Measurements from ENCODE around the gene MED16.
A peak's percentile ranks its signal among the peaks of the same experiment; 100 is the strongest.

Gene MED16

GRCh38 chr19:867855-868457 is 25.0 kb downstream of the MED16 start:
- no peak for DNase-seq (ENCODE audit: low spot score)
- TF ChIP-seq CTCF (IDR thresholded peaks at IDR 0.05): no peak
- no peak overlapping the region for H3K4me3 ChIP-seq
- peak overlapping the region in 1 of 2 donors; percentile 83 for H3K27ac ChIP-seq

- no peak for DNase-seq (ENCODE audit: low spot score)
- Histone ChIP-seq H3K27ac (no peak overlapping the region), H3K4me3 (no peak overlapping the region)
- no peak for TF ChIP-seq CTCF (IDR thresholded peaks at IDR 0.05)
Measured at GRCh38 chr19:867301-867793, 25.6 kb downstream of the MED16 start.

GRCh38 chr19:866769-867300 is 26.2 kb downstream of the MED16 start:
- no peak overlapping the region for H3K27ac ChIP-seq
- no peak for TF ChIP-seq CTCF (IDR thresholded peaks at IDR 0.05)
- no peak overlapping the region for H3K4me3 ChIP-seq
- DNase-seq (ENCODE audit: low spot score): no peak

- Histone ChIP-seq H3K27ac (no peak overlapping the region), H3K4me3 (no peak overlapping the region)
- TF ChIP-seq CTCF (IDR thresholded peaks at IDR 0.05): no peak
Measured at GRCh38 chr19:863315-863620, 29.7 kb downstream of the MED16 start.

GRCh38 chr19:862581-863314 is 30.2 kb downstream of the MED16 start:
- Histone ChIP-seq H3K4me3 (peak overlapping the region; percentile 44), H3K27ac (peak overlapping the region in 1 of 2 donors; percentile 20)
- no peak for DNase-seq (ENCODE audit: low spot score)

More at GRCh38 chr19:863315-863620, 29.7 kb downstream of the MED16 start:
- no peak for DNase-seq (ENCODE audit: low spot score)

GRCh38 chr19:861756-862580 is 31.0 kb downstream of the MED16 start:
- Histone ChIP-seq H3K27ac (peak overlapping the region in 1 of 2 donors; percentile 20), H3K4me3 (peak overlapping the region; percentile 72)
- no peak for DNase-seq (ENCODE audit: low spot score)
- TF ChIP-seq CTCF (IDR thresholded peaks at IDR 0.05): no peak

More at GRCh38 chr19:862581-863314, 30.2 kb downstream of the MED16 start:
- no peak for TF ChIP-seq CTCF (IDR thresholded peaks at IDR 0.05)
